Stimulated activated CD4-positive, alpha-beta T cell treated with anti-CD3 and anti-CD28 coated beads, Interleukin-2, amount 100 ng/mL, for 48 hours (primary cell): ENCODE results near the gene HMGN3.

Experiments used
- DNase-seq, 2 donors: peaks; one replicate each; pipeline ENCODE4 v3.0.0-alpha.2; 2020

The HMGN3 gene

GRCh38 chr6:79173378-79173777 lies 61.1 kb downstream of the HMGN3 start:
- DNase-seq = no peak

- DNase-seq = no peak
These were observed 63.5 kb downstream of the HMGN3 start for GRCh38 chr6:79170959-79171358.

DNA sequence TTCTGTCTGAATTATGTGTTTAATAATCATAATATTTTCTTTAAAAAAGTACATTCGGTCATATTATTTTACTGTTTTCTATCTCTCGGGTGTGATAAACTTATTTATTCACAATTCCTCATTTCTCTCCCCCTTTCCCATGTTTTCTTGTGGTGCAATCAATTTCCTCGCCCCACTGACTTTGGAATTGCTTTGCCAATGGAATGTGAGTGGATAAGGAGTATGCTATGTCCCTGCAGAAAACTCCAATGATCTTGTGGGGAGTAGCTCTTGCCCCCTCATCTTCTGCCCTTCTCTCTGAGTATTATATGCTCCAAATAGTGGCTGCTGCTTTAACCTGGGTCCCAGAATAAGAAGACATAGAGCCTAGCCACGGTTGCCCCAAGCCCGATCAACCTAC lies 64.1 kb downstream of the HMGN3 start:
- DNase-seq = no peak

DNA sequence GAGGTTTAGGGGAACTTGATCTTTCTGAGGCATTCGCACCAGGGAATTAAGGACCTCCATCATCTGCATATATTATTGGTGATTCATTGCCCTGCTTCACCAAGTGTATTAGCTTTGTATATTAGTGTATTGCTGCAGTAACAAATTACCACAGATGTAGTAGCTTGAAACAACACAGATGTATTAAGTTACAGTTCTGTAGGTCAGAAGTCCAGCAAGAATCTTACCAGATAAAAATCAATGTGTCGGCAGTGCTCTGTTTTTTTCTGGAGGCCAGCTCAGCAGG lies 65.8 kb downstream of the HMGN3 start:
- DNase-seq = no peak

- no peak for DNase-seq
These were observed 66.4 kb downstream of the HMGN3 start for GRCh38 chr6:79167931-79168694.

DNA sequence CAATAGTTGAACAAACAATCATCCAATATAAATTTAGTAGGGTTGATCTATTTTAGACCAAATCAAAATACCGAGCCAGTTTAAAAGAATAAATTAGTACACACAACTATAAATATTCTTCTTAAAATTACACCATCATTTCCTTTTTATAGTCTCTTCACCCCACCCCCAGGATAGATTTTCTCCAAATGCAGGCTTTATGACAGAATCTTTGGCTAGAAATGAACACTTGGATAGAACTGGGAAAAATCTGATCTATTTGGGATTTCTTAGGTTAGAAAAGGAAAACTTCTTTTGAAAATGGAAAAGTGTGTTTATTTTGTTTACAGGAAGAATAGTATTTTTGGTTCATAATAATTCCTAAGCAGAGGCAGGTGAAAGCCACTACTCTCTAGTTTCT lies 74.6 kb downstream of the HMGN3 start:
- no peak for DNase-seq

- no peak for DNase-seq
These were observed 75.5 kb downstream of the HMGN3 start for GRCh38 chr6:79158856-79159516.

DNA sequence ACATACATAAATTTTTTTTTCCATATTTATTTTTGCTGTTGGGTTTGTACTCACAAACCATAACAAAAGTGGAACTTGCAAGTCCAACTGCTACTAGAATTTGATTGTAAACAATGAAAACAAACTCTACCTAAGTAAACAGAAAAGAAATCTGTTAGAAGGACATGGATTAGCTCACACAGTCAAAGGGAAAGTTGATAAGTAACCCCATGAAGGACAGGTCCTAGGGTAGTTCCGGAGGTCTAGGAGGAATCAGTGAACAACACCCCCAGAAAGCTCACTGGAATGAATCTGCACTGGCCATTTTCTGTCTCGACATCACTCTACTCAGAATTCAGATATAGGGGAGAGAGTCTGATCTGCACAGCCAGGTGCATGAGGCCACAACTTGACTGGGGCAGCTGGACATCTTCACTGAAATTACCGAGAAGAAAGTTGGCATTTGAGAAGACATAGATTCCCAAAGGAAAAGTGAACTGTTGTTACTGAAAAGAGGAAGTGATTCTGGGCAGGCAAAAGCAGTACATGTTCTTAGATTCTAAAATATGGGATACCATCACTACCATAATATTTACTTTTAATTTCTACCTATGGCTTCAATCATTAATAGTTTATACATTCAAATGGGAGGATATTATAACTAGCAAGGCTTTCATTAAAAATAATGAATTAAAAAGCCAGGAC lies 76.4 kb downstream of the HMGN3 start:
- DNase-seq = no peak

DNA sequence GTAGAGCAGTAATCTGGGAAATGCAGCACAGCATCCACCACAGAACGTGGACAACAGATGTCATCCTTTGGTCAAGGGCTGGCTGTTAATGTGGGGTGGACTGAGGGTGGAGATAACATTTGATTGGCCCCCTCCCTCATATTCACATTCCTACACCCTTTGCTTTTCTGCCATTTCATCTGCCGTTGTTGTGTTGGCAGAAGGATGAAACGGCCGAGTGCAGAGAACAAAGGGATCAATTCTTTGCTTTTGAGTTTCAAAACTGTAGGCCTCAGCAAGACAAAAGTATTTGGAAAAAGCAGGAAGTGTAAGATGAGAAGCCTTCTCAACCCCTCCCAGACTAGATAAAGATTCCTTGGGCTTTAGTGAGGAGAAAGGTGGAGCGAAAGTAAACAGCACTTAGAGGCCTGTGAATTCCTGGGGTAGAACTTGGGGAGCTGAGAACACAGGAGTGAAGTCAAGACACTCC lies 82.2 kb downstream of the HMGN3 start:
- DNase-seq = no peak
